Measurements from ENCODE around the gene OTUD3.
"Not testable (repeated sequence)": the region's sequence is repeated elsewhere in the genome, so short reads cannot be mapped to it uniquely, and the experiment has no call there.

OTUD3 gene, protein sequence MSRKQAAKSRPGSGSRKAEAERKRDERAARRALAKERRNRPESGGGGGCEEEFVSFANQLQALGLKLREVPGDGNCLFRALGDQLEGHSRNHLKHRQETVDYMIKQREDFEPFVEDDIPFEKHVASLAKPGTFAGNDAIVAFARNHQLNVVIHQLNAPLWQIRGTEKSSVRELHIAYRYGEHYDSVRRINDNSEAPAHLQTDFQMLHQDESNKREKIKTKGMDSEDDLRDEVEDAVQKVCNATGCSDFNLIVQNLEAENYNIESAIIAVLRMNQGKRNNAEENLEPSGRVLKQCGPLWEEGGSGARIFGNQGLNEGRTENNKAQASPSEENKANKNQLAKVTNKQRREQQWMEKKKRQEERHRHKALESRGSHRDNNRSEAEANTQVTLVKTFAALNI
- long read RNA-seq, donor 1 = 0 reads
- long read RNA-seq, donor 2, full-length matches to known transcripts = 1 of 1 reads
- long read RNA-seq, donor 2, partial matches to known transcripts = 0 of 1 reads
- long read RNA-seq, donor 2, other reads (novel, unspliced or antisense) = 0 of 1 reads
- long read RNA-seq, donor 3, full-length matches to known transcripts = 1 of 1 reads
- long read RNA-seq, donor 3, partial matches to known transcripts = 0 of 1 reads
- long read RNA-seq, donor 3, other reads (novel, unspliced or antisense) = 0 of 1 reads
- long read RNA-seq, donor 4 = 0 reads
- long read RNA-seq, donor 5, full-length matches to known transcripts = 2 of 2 reads
- long read RNA-seq, donor 5, partial matches to known transcripts = 0 of 2 reads
- long read RNA-seq, donor 5, other reads (novel, unspliced or antisense) = 0 of 2 reads
- long read RNA-seq, donor 6 = 0 reads
- long read RNA-seq, donor 7, full-length matches to known transcripts = 2 of 2 reads
- long read RNA-seq, donor 7, partial matches to known transcripts = 0 of 2 reads
- long read RNA-seq, donor 7, other reads (novel, unspliced or antisense) = 0 of 2 reads
- long read RNA-seq, donor 8 = 0 reads

- peak; percentile 94 for DNase-seq
Observed at GRCh38 chr1:19882111-19883071, at the start of gene OTUD3. Gene OTUD3, plus strand, starts transcription at chr1:19882395. Its CDS starts 119 bp downstream, at chr1:19882514.

DNA sequence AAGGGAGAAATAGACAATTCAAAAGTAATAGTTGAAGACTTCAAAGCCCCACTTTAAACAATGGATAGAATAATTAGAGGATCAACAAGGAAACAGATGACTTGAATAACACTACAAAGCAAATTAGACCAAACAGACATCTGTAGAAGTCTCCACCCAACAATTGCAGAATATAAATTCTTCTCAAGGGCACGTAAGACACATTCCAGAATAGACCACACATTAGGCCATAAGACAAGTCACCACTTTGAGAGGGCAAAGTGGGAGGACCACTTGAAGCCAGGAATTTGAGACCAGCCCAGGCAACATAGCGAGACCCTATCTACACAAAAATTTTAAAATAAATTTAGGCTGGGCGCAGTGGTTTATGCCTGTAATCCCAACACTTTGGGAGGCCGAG, 46.6 kb upstream of the OTUD3 start:
- DNase-seq = no peak

DNA sequence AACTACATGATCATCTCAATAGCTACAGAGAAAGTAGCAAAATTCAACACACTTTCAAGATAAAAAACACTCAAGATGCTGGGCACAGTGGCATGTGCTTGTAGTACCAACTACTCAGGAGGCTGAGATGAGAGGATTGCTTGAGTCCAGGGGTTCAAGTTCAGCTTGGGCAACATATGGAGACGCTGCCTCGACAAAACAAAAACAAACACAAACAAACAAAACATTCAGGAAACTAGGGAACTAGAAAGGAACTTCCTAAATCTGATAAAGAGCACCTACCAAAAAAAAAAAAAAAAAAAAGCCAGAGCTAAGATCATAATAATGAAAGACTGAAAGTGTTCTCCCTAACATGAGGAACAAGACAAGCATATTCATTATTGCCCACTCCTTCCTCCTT, 44.3 kb upstream of the OTUD3 start:
- no peak for DNase-seq

- DNase-seq = no peak
Observed at GRCh38 chr1:19840228-19840627, 42.0 kb upstream of the OTUD3 start.

- peak; percentile 49 for DNase-seq
Observed at GRCh38 chr1:19844731-19845495, 37.3 kb upstream of the OTUD3 start.

GRCh38 chr1:19845555-19845954, 36.6 kb upstream of the OTUD3 start:
- no peak for DNase-seq

DNA sequence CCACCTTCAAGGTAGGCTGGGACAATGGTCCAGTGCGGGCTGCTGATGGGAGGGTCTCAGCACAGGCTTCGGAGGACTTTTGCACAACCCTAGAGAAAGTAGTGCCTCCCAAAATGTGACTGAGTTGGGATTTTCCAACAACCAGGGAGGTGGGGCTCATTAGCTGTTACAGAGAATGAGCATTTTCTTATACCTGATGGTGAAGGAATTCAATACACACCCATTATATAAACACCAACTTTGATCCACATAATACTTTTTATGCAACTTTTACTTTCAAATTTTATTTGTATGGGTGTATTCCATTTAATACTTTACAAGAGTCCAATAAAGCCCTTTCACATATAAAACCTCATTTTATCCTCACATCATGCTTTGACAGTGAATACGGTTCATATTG, 35.9 kb upstream of the OTUD3 start:
- no peak for DNase-seq

- DNase-seq = not testable (repeated sequence)
Observed at GRCh38 chr1:19847334-19847733, 34.9 kb upstream of the OTUD3 start.

GRCh38 chr1:19849307-19849706, 32.9 kb upstream of the OTUD3 start:
- not testable (repeated sequence) for DNase-seq

- DNase-seq = no peak
Observed at GRCh38 chr1:19850214-19850613, 32.0 kb upstream of the OTUD3 start.

DNA sequence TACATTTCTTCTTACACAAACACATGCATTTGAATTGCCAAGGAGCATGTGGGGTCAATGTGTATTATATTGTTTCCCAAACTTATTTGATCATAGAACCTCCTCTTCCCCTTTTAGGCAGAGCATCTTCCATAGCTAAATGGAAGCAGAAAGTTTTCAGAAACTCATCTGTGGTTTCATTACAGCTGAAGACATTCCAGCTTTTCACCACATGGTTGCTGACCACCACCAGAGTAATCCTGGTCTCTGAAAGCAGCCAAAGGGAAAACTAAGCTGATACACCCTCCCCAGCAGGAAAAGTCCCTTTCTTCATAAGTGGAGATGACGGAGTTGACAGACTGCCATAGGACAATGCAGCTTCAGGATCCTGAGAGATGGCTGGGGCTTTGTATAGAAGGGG, 30.2 kb upstream of the OTUD3 start:
- no peak for DNase-seq

GRCh38 chr1:19854866-19855265, 27.3 kb upstream of the OTUD3 start:
- no peak for DNase-seq

DNA sequence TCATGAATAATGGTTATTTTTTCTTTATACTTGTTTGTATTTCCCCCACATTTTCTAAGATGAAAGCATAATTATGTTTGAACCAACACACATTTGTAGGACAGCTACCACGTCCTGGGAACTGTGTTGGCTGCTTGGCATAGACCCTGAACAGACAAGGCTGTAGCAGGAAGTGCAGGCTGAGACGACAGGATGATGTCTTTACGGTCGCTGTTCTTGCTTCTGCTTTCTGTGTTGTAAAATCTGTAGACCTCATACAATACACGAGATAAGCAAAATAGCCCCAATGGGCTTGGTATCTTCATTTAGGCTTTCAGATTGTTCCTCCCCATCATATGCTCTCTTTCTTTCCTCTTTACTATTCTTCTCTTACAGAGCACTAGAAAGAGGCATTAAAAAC, 23.3 kb upstream of the OTUD3 start:
- no peak for DNase-seq

GRCh38 chr1:19859876-19860275, 22.3 kb upstream of the OTUD3 start:
- DNase-seq = no peak

DNA sequence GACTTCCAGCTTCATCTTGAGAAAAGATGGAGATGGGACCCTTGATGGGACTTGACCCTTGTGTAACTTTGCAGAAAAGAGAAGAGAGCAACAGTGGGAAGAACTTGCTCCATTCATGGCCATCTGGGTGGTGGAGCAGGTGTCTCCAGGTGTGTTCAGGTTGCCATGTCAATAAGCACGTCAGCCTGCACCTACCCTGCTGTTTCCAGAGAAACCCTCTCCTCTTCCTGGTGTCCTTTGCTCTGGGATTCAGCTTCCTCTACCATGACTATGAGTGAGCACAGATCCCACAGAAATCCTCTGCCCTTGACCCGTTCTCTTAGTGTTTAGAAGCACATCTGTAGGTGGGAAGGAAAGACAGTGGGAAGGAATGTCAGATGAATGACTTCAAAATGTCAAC, 21.8 kb upstream of the OTUD3 start:
- no peak for DNase-seq

- DNase-seq = no peak
Observed at GRCh38 chr1:19861034-19861433, 21.2 kb upstream of the OTUD3 start.

GRCh38 chr1:19861842-19862530, 20.2 kb upstream of the OTUD3 start:
- no peak for DNase-seq

DNA sequence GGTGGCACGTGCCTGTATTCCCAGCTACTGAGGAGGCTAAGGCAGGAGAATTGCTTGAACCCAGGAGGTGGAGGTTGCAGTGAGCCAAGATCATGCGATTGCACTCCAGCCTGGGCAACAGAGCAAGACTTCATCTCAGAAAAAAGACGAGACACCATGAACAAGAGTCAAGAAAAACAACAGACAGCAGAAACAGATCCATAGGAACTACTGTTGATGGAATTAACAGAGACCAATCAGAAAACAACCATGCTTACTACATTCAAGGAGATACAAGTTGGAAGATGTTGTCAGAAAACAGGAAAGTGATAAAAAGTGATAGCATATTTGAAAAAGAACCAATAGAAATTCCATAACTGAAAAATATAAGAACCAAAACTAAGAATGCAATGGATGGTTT, 19.3 kb upstream of the OTUD3 start:
- DNase-seq = no peak

GRCh38 chr1:19864570-19865160, 17.5 kb upstream of the OTUD3 start:
- DNase-seq = no peak

- DNase-seq = no peak
Observed at GRCh38 chr1:19866029-19866428, 16.2 kb upstream of the OTUD3 start.

Data from right kidney (tissue), 9 donors.